H9 (cell line): Measurements from ENCODE around the gene SLC2A9. TPM values are rescaled to one million over a fixed set of nuclear protein-coding genes. Genes with fewer than 3 reads are reported as not detected.

Source experiments
- DNase-seq: peaks from one replicate; pipeline ENCODE4 v3.0.0-alpha.2; 2017
- H2AFZ ChIP-seq: one replicate; pipeline ENCODE4 v1.6.1; 2013; ENCODE audit warnings: mild to moderate bottlenecking, low read length, control low read depth, moderate library complexity
- H2AK5ac ChIP-seq: 2 replicates; pipeline ENCODE4 v1.6.1; 2013; ENCODE audit warnings: low read length, control low read depth, mixed read lengths; ENCODE audit not compliant: insufficient read length
- H2BK120ac ChIP-seq: one replicate; pipeline ENCODE4 v1.6.1; 2013; ENCODE audit warnings: low read depth, mild to moderate bottlenecking, low read length, control low read depth, inconsistent platforms; ENCODE audit not compliant: poor library complexity, severe bottlenecking
- H2BK12ac ChIP-seq: 2 replicates; pipeline ENCODE4 v1.6.1; 2013; ENCODE audit warnings: low read length, control low read depth, mixed read lengths, low read depth; ENCODE audit not compliant: insufficient read length
- H2BK15ac ChIP-seq: 2 replicates; pipeline ENCODE4 v1.6.1; 2013; ENCODE audit warnings: low read depth, low read length, control low read depth
- H2BK20ac ChIP-seq: one replicate; pipeline ENCODE4 v1.6.1; 2013; ENCODE audit warnings: low read depth, mild to moderate bottlenecking, low read length, control low read depth, inconsistent platforms; ENCODE audit not compliant: poor library complexity, severe bottlenecking
- H2BK5ac ChIP-seq: 2 replicates; pipeline ENCODE4 v1.6.1; 2013; ENCODE audit warnings: low read length, control low read depth, mixed read lengths; ENCODE audit not compliant: insufficient read length
- H3K14ac ChIP-seq: 2 replicates; pipeline ENCODE4 v1.6.1; 2013; ENCODE audit warnings: low read length, control low read depth; ENCODE audit not compliant: insufficient read depth
- H3K18ac ChIP-seq: 2 replicates; pipeline ENCODE4 v1.6.1; 2013; ENCODE audit warnings: low read depth, mild to moderate bottlenecking, mixed read lengths, low read length, control low read depth; ENCODE audit not compliant: insufficient read length
- H3K23ac ChIP-seq: 2 replicates; pipeline ENCODE4 v1.6.1; 2013; ENCODE audit warnings: low read length, control low read depth, mixed read lengths, low read depth; ENCODE audit not compliant: insufficient read length
- H3K23me2 ChIP-seq: 2 replicates; pipeline ENCODE4 v1.6.1; 2013; ENCODE audit warnings: low read depth, mild to moderate bottlenecking, mixed read lengths, low read length, control low read depth; ENCODE audit not compliant: insufficient read length, poor library complexity, severe bottlenecking
- H3K27ac ChIP-seq: 2 replicates; pipeline ENCODE4 v1.5.1; 2013; ENCODE audit warnings: low read length, control low read depth, mixed read lengths, low read depth; ENCODE audit not compliant: insufficient read length
- H3K27me3 ChIP-seq: 2 replicates; pipeline ENCODE4 v1.6.1; 2013; ENCODE audit warnings: low read length, control low read depth, inconsistent platforms; ENCODE audit not compliant: insufficient read depth
- H3K4ac ChIP-seq: 2 replicates; pipeline ENCODE4 v1.6.1; 2013; ENCODE audit warnings: low read depth, mild to moderate bottlenecking, control low read depth, inconsistent platforms, low read length, moderate library complexity
- H3K4me1 ChIP-seq: 2 replicates; pipeline ENCODE4 v1.6.1; 2013; ENCODE audit warnings: low read length, control low read depth, inconsistent platforms; ENCODE audit not compliant: insufficient read depth
- H3K4me2 ChIP-seq: 2 replicates; pipeline ENCODE4 v1.6.1; 2013; ENCODE audit warnings: low read length, control low read depth, mixed read lengths; ENCODE audit not compliant: insufficient read length, insufficient read depth
- H3K56ac ChIP-seq: 2 replicates; pipeline ENCODE4 v1.6.1; 2013; ENCODE audit warnings: low read depth, mild to moderate bottlenecking, mixed read lengths, low read length, control low read depth; ENCODE audit not compliant: insufficient read length
- H3K79me1 ChIP-seq: 2 replicates; pipeline ENCODE4 v1.6.1; 2013; ENCODE audit warnings: low read depth, mild to moderate bottlenecking, moderate library complexity, low read length, control low read depth, inconsistent platforms; ENCODE audit not compliant: insufficient read depth, poor library complexity, severe bottlenecking
- H3K79me2 ChIP-seq: 2 replicates; pipeline ENCODE4 v1.6.1; 2013; ENCODE audit warnings: low read length, control low read depth, inconsistent platforms; ENCODE audit not compliant: insufficient read depth
- H3K9ac ChIP-seq: 2 replicates; pipeline ENCODE4 v1.6.1; 2013; ENCODE audit warnings: low read length, control low read depth, mixed read lengths; ENCODE audit not compliant: insufficient read length; ENCODE audit errors: extremely low read depth
- H3K9me3 ChIP-seq: one replicate; pipeline ENCODE4 v1.6.1; 2013; ENCODE audit warnings: low read depth, low read length, inconsistent platforms; ENCODE audit not compliant: control insufficient read depth
- H3T11ph ChIP-seq: one replicate; pipeline ENCODE4 v1.6.1; 2013; ENCODE audit warnings: mild to moderate bottlenecking, low read length, control low read depth, inconsistent platforms
- H4K20me1 ChIP-seq: one replicate; pipeline ENCODE4 v1.6.1; 2013; ENCODE audit not compliant: control insufficient read depth, insufficient read length, insufficient read depth
- H4K5ac ChIP-seq: 2 replicates; pipeline ENCODE4 v1.6.1; 2013; ENCODE audit warnings: low read depth, mild to moderate bottlenecking, mixed read lengths, low read length, control low read depth; ENCODE audit not compliant: insufficient read length
- H4K8ac ChIP-seq: replicated peaks from 2 replicates; pipeline ENCODE4 v1.6.1; 2013; ENCODE audit warnings: low read length, control low read depth, mixed read lengths, low read depth; ENCODE audit not compliant: insufficient read length
- H4K91ac ChIP-seq: 2 replicates; pipeline ENCODE4 v1.6.1; 2013; ENCODE audit warnings: low read depth, mild to moderate bottlenecking, moderate library complexity, mixed read lengths, low read length, control low read depth; ENCODE audit not compliant: insufficient read length
- H3K27ac Mint-ChIP-seq, 3 experiments: 2 replicates in 2 of 3; 3 replicates in 1 of 3; pipeline ENCODE4 v1.8.0; 2020 to 2021; ENCODE audit warnings: mixed read lengths in 3 of 3, mild to moderate bottlenecking in 1 of 3, moderate library complexity in 1 of 3
- H3K27me3 Mint-ChIP-seq: 2 replicates; pipeline ENCODE4 v1.8.0; 2021; ENCODE audit warnings: low read depth, mild to moderate bottlenecking, moderate library complexity, mixed read lengths
- H3K36me3 Mint-ChIP-seq, 3 experiments: 2 replicates in 2 of 3; 3 replicates in 1 of 3; pipeline ENCODE4 v1.8.0; 2020 to 2021; ENCODE audit warnings: low read depth in 3 of 3, mixed read lengths in 3 of 3; ENCODE audit not compliant: insufficient read depth in 1 of 3
- H3K4me1 Mint-ChIP-seq, 2 experiments: 2 replicates each; pipeline ENCODE4 v1.8.0; 2020; ENCODE audit warnings: mixed read lengths in 2 of 2
- H3K4me3 Mint-ChIP-seq, 2 experiments: 2 replicates in 1 of 2; 3 replicates in 1 of 2; pipeline ENCODE4 v1.8.0; 2020 to 2021; ENCODE audit warnings: mild to moderate bottlenecking in 2 of 2, mixed read lengths in 2 of 2, moderate library complexity in 1 of 2
- H3K9me3 Mint-ChIP-seq, 2 experiments: 2 replicates in 1 of 2; 3 replicates in 1 of 2; pipeline ENCODE4 v1.8.0; 2020; ENCODE audit warnings: mild to moderate bottlenecking in 2 of 2, mixed read lengths in 2 of 2, moderate library complexity in 1 of 2
- total RNA-seq: library from RNA; stranded (reverse); gene quantifications from 2 replicates; pipeline ENCODE4 v1.2.1, GENCODE V29; 2021
- TF ChIP-seq, protein P1 (sequence below): fragments of 200-600 bp; sonication (generic); conservative IDR thresholded peaks from 3 replicates; pipeline ENCODE4 v1.8.0; 2021; ENCODE audit warnings: antibody characterized with exemption, mild to moderate bottlenecking

Gene SLC2A9
- total RNA-seq, 1 experiment from 2014 or later, result 0.79 TPM

DNA sequence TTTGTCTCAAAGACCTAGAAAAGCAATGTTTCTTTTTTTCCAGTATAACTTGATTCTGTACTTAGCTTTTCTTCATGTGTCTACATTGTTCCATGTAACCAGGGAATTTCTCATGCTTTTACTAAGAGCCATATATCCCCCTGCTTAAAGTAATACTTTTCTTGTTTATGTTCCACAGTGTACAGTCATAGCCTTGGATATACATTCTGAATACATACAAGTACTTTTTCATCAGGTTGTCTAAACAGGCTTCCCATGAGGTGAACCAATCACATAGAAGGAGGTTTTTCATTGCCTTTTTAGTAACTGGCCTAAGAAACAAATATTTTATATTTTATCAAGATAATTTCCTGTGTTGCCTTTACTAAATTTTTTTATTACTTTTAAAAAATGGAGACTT, 52.8 kb downstream of the SLC2A9 start:
- Mint-ChIP-seq H3K4me1 (peaks cover 14 to 25% of the 10 kb centered on the region in 2 experiments), H3K27ac (no peak overlapping the region), H3K9me3 (peaks cover 12 to 25% of the 10 kb centered on the region in 2 experiments), H3K4me3 (no peak overlapping the region), H3K36me3 (peaks cover 0 to 15% (median 2%) of the 10 kb centered on the region in 3 experiments; a peak in 4 of 7 replicates), H3K27me3 (peaks cover 7% of the 10 kb centered on the region)
- Histone ChIP-seq H2BK15ac (no peak overlapping the region), H4K91ac (no peak overlapping the region), H3K27ac (no peak overlapping the region), H3K23me2 (no peaks in the 10 kb centered on the region), H3K23ac (no peak overlapping the region), H3K9ac (no peak overlapping the region), H3K18ac (no peak overlapping the region), H3T11ph (no peak overlapping the region), H2BK20ac (no peak overlapping the region), H2BK12ac (no peak overlapping the region), H2AK5ac (no peak overlapping the region), H4K5ac (no peak overlapping the region), H3K4me2 (no peak overlapping the region), H3K79me1 (no peaks in the 10 kb centered on the region), H3K9me3 (no peaks in the 10 kb centered on the region), H3K56ac (no peak overlapping the region), H2AFZ (no peak overlapping the region), H2BK120ac (no peak overlapping the region), H3K27me3 (no peaks in the 10 kb centered on the region), H2BK5ac (no peak overlapping the region), H4K8ac (no peak overlapping the region), H3K14ac (no peak overlapping the region), H4K20me1 (no peaks in the 10 kb centered on the region), H3K4me1 (0 out of 2 replicates have a peak, but pooled peaks cover 2% of the 10 kb centered on the region), H3K4ac (no peak overlapping the region), H3K79me2 (no peaks in the 10 kb centered on the region)
- TF ChIP-seq, protein P1, sequence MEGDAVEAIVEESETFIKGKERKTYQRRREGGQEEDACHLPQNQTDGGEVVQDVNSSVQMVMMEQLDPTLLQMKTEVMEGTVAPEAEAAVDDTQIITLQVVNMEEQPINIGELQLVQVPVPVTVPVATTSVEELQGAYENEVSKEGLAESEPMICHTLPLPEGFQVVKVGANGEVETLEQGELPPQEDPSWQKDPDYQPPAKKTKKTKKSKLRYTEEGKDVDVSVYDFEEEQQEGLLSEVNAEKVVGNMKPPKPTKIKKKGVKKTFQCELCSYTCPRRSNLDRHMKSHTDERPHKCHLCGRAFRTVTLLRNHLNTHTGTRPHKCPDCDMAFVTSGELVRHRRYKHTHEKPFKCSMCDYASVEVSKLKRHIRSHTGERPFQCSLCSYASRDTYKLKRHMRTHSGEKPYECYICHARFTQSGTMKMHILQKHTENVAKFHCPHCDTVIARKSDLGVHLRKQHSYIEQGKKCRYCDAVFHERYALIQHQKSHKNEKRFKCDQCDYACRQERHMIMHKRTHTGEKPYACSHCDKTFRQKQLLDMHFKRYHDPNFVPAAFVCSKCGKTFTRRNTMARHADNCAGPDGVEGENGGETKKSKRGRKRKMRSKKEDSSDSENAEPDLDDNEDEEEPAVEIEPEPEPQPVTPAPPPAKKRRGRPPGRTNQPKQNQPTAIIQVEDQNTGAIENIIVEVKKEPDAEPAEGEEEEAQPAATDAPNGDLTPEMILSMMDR, result no peak
- DNase-seq, result no peak
